Right lobe of liver (tissue), 4 donors: ENCODE data around the gene ITGB8.

Source experiments
- CTCF ChIP-seq, 4 donors: fragments of 200-600 bp in 3 of 4; fragments of 450-650 bp in 1 of 4; IDR thresholded peaks; one replicate each; pipeline versions ENCODE4 v1.5.1 to v1.8.0; 2016 to 2022; ENCODE audit warnings: antibody characterized with exemption in 4 of 4, mild to moderate bottlenecking in 2 of 4
- POLR2A ChIP-seq: fragments of 450-650 bp; IDR thresholded peaks from one replicate; pipeline ENCODE4 v1.6.1; 2017; ENCODE audit warnings: antibody characterized with exemption, mild to moderate bottlenecking
- donor health status: DM: no; HTN: no; CAD: no.
- donor health status: DM: no; HTN: no; CAD: no.
- donor health status: DM: no; HTN: yes; CAD: no.

- no peak for TF ChIP-seq CTCF (IDR thresholded peaks at IDR 0.05)
- TF ChIP-seq POLR2A, result no peak
These were observed 34.0 kb downstream of the ITGB8 start for GRCh38 chr7:20364571-20365196.
